ENCODE data around the gene GSK3B.
"Not testable (repeated sequence)": the region's sequence is repeated elsewhere in the genome, so short reads cannot be mapped to it uniquely, and the experiment has no call there.

The GSK3B gene

DNA sequence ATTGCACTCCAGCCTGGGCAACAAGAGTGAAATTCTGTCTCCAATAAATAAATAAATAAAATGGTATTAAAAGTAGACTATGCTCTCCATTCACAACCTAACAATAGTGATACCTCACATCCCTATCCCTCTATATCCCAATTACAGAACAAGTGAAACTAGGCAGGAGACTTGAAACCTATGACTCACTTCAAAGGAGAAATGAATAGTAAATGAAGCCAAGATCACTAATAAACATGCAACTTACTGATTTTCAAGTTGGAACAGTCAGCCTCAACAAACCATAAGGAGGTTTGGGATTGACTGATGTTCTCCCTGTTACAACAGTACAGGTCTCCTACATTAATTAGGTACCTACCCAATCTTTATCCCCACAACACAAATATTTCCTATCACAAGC, 103.4 kb downstream of the GSK3B start:
- DNase-seq: no peak

DNA sequence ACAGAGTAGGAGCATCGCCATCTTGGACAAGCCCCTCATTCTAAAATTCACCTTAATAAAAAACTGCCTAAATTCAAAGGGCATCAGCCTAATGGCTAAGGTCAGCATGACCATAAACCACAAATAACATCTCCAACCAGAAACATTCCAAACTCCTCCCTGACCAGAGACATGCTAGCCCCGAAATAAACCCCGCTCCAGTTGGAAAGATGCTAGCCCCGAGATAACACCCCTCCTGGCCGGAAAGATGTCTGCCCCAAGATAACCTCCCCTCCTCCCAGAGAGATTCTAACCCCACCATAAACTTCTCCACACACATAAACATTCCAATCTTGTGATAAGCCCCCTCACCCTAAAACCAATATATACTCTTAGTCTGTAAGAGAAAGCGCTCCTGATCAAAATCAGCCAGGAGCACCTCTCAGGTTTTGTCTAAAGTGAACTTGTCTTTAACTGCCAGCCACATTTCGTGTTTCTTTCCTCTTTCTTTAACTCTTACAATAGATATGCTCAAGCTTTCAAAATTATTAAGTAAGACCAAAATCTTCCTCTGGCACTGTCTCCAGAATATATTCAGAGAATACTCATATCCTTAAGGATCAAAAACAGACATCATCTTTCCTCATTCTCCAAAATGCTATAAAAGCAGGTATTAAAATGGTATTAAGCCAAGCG, 104.1 kb downstream of the GSK3B start:
- no peak for DNase-seq

DNA sequence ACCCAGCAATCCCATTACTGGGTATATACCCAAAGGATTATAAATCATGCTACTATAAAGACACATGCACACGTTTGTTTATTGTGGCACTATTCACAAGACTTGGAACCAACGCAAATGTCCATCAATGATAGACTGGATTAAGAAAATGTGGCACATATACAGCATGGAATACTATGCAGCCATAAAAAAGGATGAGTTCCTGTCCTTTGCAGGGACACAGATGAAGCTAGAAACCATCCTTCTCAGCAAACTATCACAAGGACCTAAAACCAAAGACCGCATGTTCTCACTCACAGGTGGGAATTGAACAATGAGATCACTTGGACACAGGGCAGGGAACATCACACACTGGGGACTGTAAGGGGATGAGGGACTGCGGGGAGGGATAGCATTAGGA, 107.4 kb downstream of the GSK3B start:
- DNase-seq: not testable (repeated sequence)

DNA sequence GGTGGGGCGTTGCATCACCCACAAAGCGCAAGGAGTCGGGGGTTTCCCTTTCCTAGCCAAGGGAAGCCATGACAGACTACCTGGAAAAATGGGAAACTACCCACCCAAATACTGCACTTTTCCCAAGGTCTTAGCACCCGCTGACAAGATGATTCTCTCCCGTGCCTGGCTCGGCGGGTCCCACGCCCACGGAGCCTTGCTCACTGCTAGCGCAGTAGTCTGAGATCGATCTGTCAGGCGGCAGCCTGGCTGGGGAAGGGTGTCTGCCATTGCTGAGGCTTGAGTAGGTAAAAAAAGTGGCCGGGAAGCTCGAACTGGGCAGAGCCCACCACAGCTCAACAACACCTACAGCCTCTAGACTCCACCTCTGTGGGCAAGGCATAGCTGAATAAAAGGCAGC, 112.9 kb downstream of the GSK3B start:
- no peak for DNase-seq

DNA sequence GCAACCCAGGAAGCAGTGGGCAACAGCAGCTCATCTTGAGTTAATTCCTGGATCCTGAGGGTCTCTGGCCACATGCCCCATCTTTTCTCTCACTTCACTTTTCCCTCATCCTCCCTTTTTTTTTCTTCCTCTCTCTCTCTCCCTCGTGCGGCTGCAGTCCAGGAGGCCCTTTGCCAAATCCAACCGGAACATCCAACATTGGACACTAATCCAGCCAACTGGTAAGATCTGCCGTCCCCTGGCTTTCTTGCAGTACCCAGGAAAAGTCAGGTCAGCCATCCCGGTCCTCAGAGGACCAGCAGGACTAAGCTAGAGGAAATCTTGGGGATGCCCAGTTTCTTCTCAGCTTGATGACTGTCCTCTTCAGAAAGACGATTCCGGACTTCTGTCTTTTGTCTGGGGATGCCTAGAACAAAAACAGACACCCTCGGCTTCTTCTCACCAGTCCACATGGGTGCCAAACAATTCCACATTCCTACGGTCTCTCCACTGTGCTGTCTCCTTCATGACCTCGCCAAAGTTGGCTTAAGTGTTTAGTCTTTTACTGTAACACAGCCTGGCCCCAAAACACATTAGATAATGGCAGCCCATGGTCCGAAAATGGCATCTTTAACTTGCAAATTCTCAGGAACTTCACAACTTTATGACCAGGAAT, 115.6 kb downstream of the GSK3B start:
- no peak for DNase-seq

DNA sequence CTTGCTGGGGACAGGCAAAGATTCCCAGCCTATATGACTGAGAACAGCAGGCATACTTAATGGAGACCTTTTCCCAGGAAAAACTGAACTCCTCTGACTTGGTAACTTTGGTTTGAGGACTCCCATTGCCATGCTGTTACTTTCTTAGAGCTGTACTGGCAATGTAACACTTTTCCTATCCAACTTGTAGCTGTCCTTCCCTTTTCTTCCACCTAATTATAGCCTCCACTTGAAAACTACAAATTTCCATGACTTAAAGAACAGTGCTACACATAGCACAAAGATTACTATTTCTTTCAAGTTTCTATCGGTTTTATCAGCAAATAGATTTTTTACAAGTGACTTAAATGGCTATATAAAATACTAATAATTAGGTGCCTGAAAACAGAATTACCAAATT, 116.9 kb downstream of the GSK3B start:
- DNase-seq: no peak

DNA sequence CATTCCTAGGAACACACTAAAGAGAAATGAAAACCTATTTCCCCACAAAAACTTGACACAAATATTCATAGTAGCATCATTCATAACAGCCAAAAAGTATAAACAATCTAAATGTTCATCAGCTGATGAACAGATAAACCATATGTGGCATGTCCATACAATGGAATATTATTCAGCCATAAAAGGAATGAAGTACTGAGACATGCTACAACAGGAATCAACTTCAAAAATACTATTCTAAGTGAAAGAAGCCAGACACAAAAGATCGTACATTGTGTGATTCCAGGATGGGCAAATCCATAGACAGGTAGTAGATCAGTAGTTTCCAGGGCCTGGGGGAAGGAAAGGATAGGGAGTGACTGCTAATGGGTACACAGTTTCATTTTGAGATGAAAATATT, 118.0 kb downstream of the GSK3B start:
- DNase-seq: no peak

DNA sequence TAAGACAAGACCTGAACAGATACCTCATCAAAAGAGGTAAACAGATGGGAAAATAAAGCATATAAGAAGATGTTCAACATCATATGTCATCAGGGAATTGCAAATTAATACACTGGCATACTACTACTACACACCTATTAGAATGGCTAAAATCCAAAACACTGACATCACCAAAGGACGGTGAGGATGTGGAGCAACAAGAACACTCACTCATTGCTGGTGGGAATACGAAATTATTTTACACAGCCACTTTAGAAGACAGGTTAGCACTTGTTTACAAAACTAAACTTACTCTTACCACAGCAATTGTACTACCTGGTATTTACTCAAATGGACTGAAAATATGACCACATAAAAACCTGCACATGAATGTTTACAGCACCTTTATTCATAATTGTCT, 119.6 kb downstream of the GSK3B start:
- no peak for DNase-seq

DNA sequence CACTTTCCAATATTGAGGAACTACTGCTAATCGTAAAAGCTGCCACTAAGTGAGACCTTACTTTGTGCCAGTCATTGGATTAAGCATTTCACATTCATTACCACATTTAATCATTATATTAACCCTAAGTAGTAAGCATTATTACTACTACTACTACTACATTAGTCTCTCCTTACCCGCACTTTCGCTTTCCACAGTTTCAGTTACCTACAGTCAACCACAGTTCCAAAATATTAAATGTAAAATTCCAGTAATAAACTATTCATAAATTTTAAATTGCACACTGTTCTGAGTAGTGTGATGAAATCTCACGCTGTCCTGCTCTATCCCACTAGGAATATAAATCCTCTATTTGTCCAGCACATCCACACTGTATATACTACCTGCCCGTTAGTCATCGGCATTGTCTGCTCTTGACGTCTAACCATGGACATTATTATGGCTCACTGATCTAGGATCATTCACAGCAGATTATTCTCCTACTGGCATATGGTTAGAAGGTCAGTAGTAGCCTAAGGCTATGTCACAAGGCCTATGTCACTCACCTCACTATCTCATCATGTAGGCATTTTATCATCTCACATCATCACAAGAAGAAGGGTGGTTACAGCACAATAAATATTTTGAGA, 121.1 kb downstream of the GSK3B start:
- DNase-seq: no peak

DNA sequence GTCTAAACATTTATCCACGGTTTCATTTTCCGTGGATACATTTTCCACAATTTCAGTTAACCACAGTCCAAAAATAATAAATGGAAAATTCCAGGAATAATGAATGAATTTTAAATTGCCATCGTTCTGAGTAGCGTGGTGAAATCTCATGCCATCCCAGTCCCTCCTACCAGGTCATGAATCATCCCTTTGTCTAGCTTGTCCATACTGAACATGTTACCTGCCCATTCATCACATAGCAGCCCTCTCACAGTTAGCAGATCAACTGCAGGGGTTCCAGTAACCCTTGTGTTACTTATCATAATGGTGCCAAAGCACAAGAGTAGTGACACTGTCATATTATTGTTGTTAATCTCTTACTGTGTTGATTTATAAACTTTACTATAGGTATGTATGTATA, 124.5 kb downstream of the GSK3B start:
- DNase-seq: no peak

DNA sequence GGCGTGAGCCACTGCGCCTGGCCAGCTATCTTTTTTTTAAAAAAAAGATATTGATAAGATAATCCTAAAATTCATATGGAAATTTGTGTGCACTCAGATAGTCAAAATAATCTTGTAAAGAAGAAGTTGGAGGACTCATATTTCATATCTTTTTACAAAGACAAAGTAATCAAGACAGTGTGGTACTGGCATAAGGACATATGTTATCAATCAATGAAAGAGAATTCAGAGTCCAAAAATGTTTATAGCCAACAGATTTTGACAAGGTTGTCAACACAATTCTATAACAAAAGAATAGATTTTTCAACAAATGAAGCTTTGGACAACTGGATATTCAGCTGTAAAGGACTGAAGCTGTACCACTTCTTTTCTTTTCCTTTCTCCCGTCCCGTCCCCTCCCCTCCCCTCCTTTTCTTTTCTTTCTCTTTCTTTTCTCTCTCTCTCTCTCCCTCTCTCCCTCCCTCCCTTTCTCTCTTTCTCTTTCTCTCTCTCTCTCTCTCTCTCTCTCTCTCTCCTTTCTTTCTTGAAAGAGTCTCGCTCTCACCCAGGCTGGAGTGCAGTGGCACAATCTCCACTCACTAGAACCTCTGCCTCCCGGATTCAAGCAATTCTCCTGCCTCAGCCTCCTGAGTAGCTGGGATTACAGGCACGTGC, 126.8 kb downstream of the GSK3B start:
- DNase-seq: no peak

DNA sequence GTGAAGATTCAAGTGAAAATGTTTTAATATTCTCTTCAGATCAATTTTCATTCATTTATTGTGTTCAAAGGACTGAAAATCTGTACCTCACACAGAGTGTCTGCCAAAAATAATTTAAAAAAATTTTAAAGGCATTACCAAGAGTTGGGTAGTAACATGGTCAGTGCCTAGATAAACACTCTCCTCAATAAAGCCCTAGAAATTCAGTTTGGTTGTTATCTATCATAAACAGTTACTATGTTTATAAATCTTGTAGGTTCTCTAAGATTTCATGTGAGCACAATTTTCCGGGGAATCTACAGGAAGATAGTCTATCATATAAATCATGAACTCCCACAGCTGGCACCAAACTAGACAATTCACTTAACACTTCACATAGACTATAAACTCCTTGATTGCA, 128.6 kb downstream of the GSK3B start:
- no peak for DNase-seq

DNA sequence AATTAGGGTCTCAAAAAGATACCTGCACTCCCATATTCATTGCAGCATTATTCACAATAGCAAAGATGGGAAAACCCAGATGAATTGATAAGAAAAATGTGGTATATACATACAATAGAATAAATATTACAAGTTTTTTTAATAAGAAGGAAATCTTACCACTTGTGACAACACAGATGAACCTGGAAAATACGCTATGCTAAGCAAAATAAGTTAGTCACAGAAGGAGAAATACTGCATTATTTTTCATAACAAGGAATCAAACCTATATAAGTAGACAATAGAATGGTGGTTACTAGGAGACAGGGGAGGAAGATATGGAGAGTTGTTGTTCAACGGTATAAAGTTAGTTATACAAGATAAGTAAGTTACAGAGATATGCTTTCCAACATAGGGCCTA, 130.0 kb downstream of the GSK3B start:
- DNase-seq: no peak

DNA sequence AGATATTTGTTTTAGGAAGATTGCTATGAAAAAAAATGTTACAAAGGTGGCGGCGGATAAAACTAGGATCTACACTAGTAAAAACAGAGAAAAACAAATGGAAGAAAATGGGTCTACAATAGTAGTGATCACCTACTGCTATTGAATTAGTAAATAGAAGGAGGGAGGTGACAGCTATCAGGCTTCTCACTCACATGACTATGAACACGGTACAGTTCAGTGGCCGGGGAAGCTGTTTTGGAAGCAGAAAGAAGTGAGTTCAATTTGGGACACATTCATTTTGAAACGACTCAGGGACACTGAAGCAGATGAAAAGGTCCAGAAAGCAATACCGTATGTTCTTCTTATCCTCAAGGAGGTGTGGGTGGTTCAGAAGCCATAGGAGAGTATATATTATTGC, 138.3 kb downstream of the GSK3B start:
- DNase-seq: no peak

DNA sequence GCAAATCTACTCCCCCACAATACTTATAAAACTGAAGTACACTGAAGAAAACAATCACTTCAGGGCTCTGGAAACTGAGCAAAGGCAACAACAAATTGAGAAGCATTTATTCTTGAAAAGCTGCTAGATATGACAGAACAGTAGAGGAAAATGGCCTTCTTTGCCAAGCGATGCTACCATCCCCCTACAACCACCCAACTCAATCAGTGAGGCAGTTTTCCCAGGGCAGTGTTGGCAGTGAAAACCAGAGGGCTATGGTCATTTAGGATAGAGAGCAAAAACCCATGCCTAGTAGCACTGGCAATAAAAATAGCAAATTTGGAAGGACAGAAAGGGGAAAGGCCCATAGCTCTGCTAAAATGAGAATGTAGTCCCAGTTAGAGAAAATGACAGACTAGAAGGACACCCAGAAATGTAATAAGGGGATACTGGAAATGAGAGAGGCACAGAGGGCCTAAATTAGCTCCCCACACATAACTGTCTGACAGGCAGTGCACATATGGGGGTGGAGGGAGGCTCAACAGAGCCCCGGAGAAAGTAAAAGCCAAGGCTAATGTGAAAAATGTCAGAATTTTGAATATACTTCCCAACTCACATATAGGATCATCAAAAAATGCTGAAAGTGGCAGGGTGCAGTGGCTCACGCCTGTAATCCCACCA, 143.5 kb downstream of the GSK3B start:
- DNase-seq: no peak

DNA sequence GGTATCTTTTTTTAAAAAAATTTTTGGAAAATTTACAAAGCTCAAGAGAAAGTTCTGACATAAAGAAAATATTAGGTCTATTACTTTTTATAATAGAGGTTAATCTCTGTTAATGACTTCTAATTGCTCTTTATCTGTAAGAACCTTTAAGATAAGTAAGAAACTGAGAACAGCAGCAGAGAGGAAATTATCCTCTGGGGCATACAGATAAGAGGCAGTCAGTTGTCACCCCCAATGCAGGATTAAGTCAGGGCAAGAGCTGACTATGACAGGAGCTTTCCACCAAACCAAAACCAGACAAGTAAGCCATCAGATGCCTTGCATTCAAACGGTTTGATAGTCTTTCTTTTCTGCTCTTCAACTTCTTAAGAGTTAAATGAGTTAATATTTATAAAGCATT, 149.0 kb downstream of the GSK3B start:
- DNase-seq: no peak

DNA sequence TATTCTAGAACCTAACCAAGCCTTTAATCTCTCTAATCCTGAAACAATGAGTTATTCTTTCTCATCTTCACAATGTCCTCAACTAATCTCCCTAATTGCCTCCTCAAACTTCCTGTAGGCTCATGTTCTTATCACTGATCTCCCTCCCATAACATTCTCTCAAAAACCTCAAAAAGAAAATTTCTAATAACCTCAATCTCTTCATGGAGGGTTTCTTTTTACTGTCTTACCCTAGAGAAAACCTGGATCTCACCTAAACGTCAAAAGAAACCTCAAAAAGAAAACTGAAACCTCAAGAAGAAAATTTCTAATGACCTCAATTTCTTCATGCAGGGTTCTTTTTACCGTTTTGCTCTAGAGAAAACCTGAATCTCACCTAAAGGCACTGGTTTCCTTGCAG, 150.2 kb downstream of the GSK3B start:
- no peak for DNase-seq

DNA sequence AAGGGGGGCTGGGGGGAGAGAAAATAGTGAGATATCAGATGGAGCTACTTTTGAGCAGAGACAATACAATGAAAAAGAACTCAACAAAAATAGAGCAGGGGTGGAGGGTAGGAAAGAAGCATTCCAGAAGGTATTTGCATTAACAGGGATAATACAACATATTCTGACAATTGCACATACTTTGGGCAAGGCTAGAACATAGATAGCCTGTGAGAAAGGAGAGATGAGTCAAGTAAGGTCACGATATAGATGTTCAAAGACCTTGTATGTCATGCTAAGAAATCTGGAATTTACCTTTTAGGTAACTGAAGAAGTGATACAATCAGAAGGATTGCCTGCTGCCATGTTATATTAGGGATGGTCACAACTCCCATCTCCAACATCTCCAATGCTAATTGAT, 155.2 kb downstream of the GSK3B start:
- no peak for DNase-seq

DNA sequence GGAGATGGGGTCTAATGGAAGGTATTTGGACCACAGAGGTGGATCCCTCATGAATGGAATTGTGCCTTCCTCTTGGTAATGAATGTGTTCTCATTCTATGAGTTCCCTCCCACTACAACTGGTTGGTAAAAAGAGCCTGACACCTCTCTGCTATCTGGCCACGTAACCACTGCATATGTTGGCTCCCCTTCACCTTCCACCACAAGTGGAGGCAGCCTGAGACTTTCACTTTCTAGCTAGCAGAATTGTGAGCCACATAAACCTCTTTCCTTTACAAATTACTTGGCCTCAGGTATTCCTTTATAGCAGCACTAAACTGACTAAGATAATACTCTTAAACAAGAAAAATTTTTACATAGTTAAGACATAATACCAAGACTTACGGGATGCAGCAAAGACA, 157.0 kb downstream of the GSK3B start:
- DNase-seq: peak; percentile 5

DNA sequence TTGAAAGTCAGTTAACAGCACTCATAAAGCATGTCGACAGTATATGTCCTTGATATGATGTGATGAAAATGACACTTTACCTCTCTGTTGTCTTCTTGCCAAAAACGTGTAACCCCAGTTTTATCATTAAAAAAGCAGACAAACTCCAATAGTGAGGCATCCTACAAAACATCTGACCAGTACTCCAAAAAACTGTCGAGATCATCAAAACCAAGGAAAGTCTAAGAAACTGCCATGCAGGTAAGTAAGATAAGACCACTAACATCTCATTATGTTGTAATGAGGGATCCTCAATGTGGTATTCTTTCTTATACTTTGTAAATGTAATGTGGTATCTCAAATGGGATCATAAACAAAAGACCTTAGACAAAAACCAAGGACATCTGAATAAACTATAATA, 160.0 kb downstream of the GSK3B start:
- DNase-seq: no peak

DNA sequence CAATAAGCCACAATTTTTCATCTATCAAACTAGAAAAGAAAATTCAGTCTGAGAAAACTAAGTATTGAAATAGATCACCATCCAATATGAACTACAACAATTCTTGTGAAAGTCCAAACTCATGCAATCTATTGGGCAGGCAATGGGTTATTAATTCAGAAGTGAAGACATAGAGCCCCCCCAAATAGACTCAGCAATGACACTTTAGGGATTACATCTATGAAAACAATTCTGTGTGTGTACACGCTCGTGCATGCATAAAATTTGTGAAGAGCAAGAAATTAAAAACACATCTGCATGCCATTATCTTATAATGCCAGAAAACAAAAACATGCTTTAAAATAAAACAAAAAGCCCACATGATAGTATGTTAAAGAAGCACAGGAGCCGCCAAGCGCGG, 161.0 kb downstream of the GSK3B start:
- no peak for DNase-seq

DNA sequence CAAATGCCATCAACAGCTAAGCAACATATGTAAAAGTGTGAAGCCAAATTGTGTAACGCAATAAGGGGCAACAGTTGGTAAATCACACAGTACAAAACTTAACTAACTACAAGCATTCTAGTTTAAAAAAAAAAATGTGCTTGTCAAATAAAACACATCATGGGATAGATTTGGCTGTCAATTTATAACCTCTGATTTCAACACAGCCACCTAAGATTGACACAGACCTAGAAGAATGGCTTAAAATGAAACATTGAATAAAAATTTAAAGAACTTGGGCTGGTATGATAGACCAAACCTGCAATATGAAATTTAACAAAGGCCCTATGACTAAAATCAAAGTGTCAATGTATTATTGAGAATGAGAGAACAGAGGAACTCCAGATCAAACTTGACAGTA, 164.0 kb downstream of the GSK3B start:
- no peak for DNase-seq

DNA sequence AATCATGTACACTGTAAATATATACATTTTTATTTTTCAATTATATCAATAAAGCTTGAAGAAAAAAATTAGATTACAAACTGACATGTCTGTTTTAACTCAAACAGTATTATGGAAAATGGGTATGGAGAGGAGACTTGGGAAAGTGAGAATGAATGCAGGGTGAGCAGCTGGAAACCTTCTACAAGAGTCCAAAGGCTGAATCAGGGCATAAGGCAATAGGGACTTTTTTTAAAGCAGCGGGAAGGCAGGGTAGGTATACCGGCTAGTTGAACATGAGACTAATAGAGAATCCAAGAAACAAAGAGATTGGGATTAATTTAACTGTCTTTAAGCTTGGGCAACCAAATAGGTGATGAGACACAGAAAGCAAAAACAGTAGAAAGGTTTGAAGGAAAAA, 167.1 kb downstream of the GSK3B start:
- DNase-seq: no peak

All from activated CD4-positive, alpha-beta T cell treated with anti-CD3 and anti-CD28 coated beads, Interleukin-2, amount 50 U/mL, for 1 hour (primary cell).